HG03565 (cell line): Measurements from ENCODE around the gene RIN2.

Experiments
- ATAC-seq: cut with Tn5 transposase; IDR thresholded peaks from one replicate; pipeline ENCODE4 v1.9.1; 2021; ENCODE audit warnings: mild to moderate bottlenecking, moderate library complexity; ENCODE audit not compliant: unreplicated experiment

RIN2 gene

GRCh38 chr20:19764207-19764606, 6.1 kb downstream of the RIN2 start:
- no peak for ATAC-seq

- ATAC-seq, result no peak
Observed at GRCh38 chr20:19765266-19765665, 7.2 kb downstream of the RIN2 start.

- ATAC-seq, result no peak
Observed at GRCh38 chr20:19765913-19766312, 7.9 kb downstream of the RIN2 start.

GRCh38 chr20:19767070-19767469, 9.0 kb downstream of the RIN2 start:
- ATAC-seq, result no peak

GRCh38 chr20:19768325-19768842, 10.3 kb downstream of the RIN2 start:
- no peak for ATAC-seq

- no peak for ATAC-seq
Observed at GRCh38 chr20:19769507-19769906, 11.4 kb downstream of the RIN2 start.

- no peak for ATAC-seq
Observed at GRCh38 chr20:19770375-19770774, 12.3 kb downstream of the RIN2 start.

GRCh38 chr20:19771031-19771430, 13.0 kb downstream of the RIN2 start:
- no peak for ATAC-seq

- no peak for ATAC-seq
Observed at GRCh38 chr20:19773471-19773870, 15.4 kb downstream of the RIN2 start.

GRCh38 chr20:19774135-19774933, 16.3 kb downstream of the RIN2 start:
- ATAC-seq, result no peak

- ATAC-seq, result no peak
Observed at GRCh38 chr20:19775353-19776253, 17.5 kb downstream of the RIN2 start.

GRCh38 chr20:19777315-19777714, 19.3 kb downstream of the RIN2 start:
- no peak for ATAC-seq

GRCh38 chr20:19777981-19778380, 19.9 kb downstream of the RIN2 start:
- no peak for ATAC-seq

GRCh38 chr20:19778404-19778803, 20.3 kb downstream of the RIN2 start:
- ATAC-seq, result no peak

- peak; percentile 81 for ATAC-seq
Observed at GRCh38 chr20:19779634-19780033, 21.6 kb downstream of the RIN2 start.

GRCh38 chr20:19780261-19780660, 22.2 kb downstream of the RIN2 start:
- ATAC-seq, result no peak

- ATAC-seq, result no peak
Observed at GRCh38 chr20:19781235-19781634, 23.2 kb downstream of the RIN2 start.

GRCh38 chr20:19782669-19783068, 24.6 kb downstream of the RIN2 start:
- ATAC-seq, result no peak

GRCh38 chr20:19783966-19784401, 25.9 kb downstream of the RIN2 start:
- ATAC-seq, result no peak

- no peak for ATAC-seq
Observed at GRCh38 chr20:19784511-19785172, 26.6 kb downstream of the RIN2 start.
